Neural cell (in vitro differentiated cells): ENCODE data around the gene MYOD1. TPM values are rescaled to one million over a fixed set of nuclear protein-coding genes. Genes with fewer than 3 reads are reported as not detected.

Experiments
- H2AFZ ChIP-seq: fragments of 200-600, 300-800 bp; sonication (generic), shearing (Covaris generic); 2 replicates; pipeline ENCODE4 v1.6.0; 2014; ENCODE audit warnings: low read depth, mild to moderate bottlenecking, antibody characterized with exemption, low read length, moderate library complexity
- H3F3A ChIP-seq: fragments of 200-600 bp; shearing (Covaris generic); 2 replicates; pipeline ENCODE4 v1.6.1; 2016; ENCODE audit warnings: mild to moderate bottlenecking, moderate library complexity, mixed read lengths, antibody characterized with exemption, low read length; ENCODE audit not compliant: insufficient read depth, poor library complexity, severe bottlenecking
- H3K27ac ChIP-seq: fragments of 200-600, 300-800 bp; sonication (generic), shearing (Covaris generic); 2 replicates; pipeline ENCODE4 v1.5.1; 2014; ENCODE audit warnings: mild to moderate bottlenecking, low read length, moderate library complexity
- H3K27me3 ChIP-seq: fragments of 300-800, 200-600 bp; sonication (generic), shearing (Covaris generic); 2 replicates; pipeline ENCODE4 v1.6.0; 2014; ENCODE audit warnings: mild to moderate bottlenecking, low read depth, low read length, moderate library complexity; ENCODE audit not compliant: insufficient read depth
- H3K36me3 ChIP-seq: fragments of 300-800, 200-600 bp; sonication (generic), shearing (Covaris generic); 2 replicates; pipeline ENCODE4 v1.5.1; 2014; ENCODE audit warnings: mild to moderate bottlenecking, antibody characterized with exemption, low read length, moderate library complexity; ENCODE audit not compliant: insufficient read depth
- H3K4me2 ChIP-seq: fragments of 300-800, 200-600 bp; sonication (generic), shearing (Covaris generic); 2 replicates; pipeline ENCODE4 v1.6.0; 2014; ENCODE audit warnings: mild to moderate bottlenecking, low read length
- H3K4me3 ChIP-seq: fragments of 300-800, 200-600 bp; sonication (generic), shearing (Covaris generic); 2 replicates; pipeline ENCODE4 v1.5.1; 2014; ENCODE audit warnings: mild to moderate bottlenecking, low read length, moderate library complexity
- H3K79me2 ChIP-seq: fragments of 200-600 bp; shearing (Covaris generic); replicated peaks from 2 replicates; pipeline ENCODE4 v1.6.0; 2014; ENCODE audit warnings: mild to moderate bottlenecking, low read length, moderate library complexity; ENCODE audit not compliant: insufficient read depth
- H3K9ac ChIP-seq: fragments of 300-800, 200-600 bp; sonication (generic), shearing (Covaris generic); 2 replicates; pipeline ENCODE4 v1.6.1; 2016; ENCODE audit warnings: mild to moderate bottlenecking, low read length, mixed read lengths
- H3K9me2 ChIP-seq: fragments of 200-600 bp; shearing (Covaris generic); 2 replicates; pipeline ENCODE4 v1.6.1; 2016; ENCODE audit warnings: mild to moderate bottlenecking, low read length, mixed read lengths; ENCODE audit not compliant: insufficient read depth
- H3K9me3 ChIP-seq: fragments of 200-600, 300-800 bp; sonication (generic), shearing (Covaris generic); 2 replicates; pipeline ENCODE4 v1.6.1; 2016; ENCODE audit warnings: mild to moderate bottlenecking, mixed run types, low read length, moderate library complexity, mixed read lengths
- H4K20me1 ChIP-seq: fragments of 200-600 bp; shearing (Covaris generic); 2 replicates; pipeline ENCODE4 v1.6.1; 2016; ENCODE audit warnings: mild to moderate bottlenecking, mixed run types; ENCODE audit not compliant: insufficient read depth
- CTCF ChIP-seq: fragments of 450-650 bp; IDR thresholded peaks from 2 replicates; pipeline ENCODE4 v1.5.1; 2014; ENCODE audit warnings: antibody characterized with exemption, mild to moderate bottlenecking, moderate library complexity; ENCODE audit not compliant: poor library complexity, severe bottlenecking
- EP300 ChIP-seq: fragments of 450-650 bp; conservative IDR thresholded peaks from 2 replicates; pipeline ENCODE4 v1.6.1; 2014; ENCODE audit warnings: antibody characterized with exemption, mild to moderate bottlenecking, moderate library complexity; ENCODE audit not compliant: poor library complexity, severe bottlenecking
- EZH2 ChIP-seq: fragments of 200-600, 300-800 bp; shearing (Covaris generic), sonication (generic); IDR thresholded peaks from 2 replicates; pipeline ENCODE4 v1.6.1; 2014; ENCODE audit warnings: antibody characterized with exemption, low read length, borderline replicate concordance, mild to moderate bottlenecking; ENCODE audit not compliant: insufficient read depth, poor library complexity, severe bottlenecking
- MXI1 ChIP-seq: fragments of 450-650 bp; conservative IDR thresholded peaks from 2 replicates; pipeline ENCODE4 v1.6.1; 2014; ENCODE audit warnings: antibody characterized with exemption, mild to moderate bottlenecking; ENCODE audit not compliant: poor library complexity, severe bottlenecking
- POLR2AphosphoS5 ChIP-seq: IDR thresholded peaks from 2 replicates; pipeline ENCODE4 v1.6.1; 2012
- RAD21 ChIP-seq: fragments of 450-650 bp; conservative IDR thresholded peaks from 2 replicates; pipeline ENCODE4 v1.6.1; 2014; ENCODE audit warnings: antibody characterized with exemption, mild to moderate bottlenecking, moderate library complexity
- REST ChIP-seq: IDR thresholded peaks from 2 replicates; pipeline ENCODE4 v1.6.1; 2012; ENCODE audit warnings: borderline replicate concordance
- SMC3 ChIP-seq: fragments of 450-650 bp; conservative IDR thresholded peaks from 2 replicates; pipeline ENCODE4 v1.6.1; 2014; ENCODE audit warnings: antibody characterized with exemption, mild to moderate bottlenecking, moderate library complexity; ENCODE audit not compliant: poor library complexity
- TAF1 ChIP-seq: IDR thresholded peaks from 2 replicates; pipeline ENCODE4 v1.6.1; 2012; ENCODE audit warnings: low read depth
- polyA plus RNA-seq: library from polyadenylated mRNA; depleted of rRNA; stranded (reverse); fragments of >200 nt; gene quantifications from 2 replicates; pipeline ENCODE4 v1.2.3, GENCODE V29; 2014

MYOD1 gene
- polyA plus RNA-seq, 1 donor from 2014 or later = not detected

- Histone ChIP-seq H3K4me3 (no peak overlapping the region), H3K36me3 (no peaks in the 10 kb centered on the region), H3K9me2 (no peaks in the 10 kb centered on the region), H3K9me3 (no peaks in the 10 kb centered on the region), H3K4me2 (no peak overlapping the region), H2AFZ (no peak overlapping the region), H3K9ac (no peak overlapping the region), H3K79me2 (peaks cover 10% of the 10 kb centered on the region), H3K27ac (no peak overlapping the region), H3K27me3 (no peaks in the 10 kb centered on the region), H4K20me1 (no peaks in the 10 kb centered on the region), H3F3A (no peaks in the 10 kb centered on the region)
- no peak for TF ChIP-seq TAF1
- no peak for TF ChIP-seq CTCF
- TF ChIP-seq MXI1 = no peak
- TF ChIP-seq REST = no peak
- TF ChIP-seq SMC3 = no peak
- TF ChIP-seq POLR2AphosphoS5 = no peak
These were observed 29.7 kb downstream of the MYOD1 start for GRCh38 chr11:17748761-17749721.

GRCh38 chr11:17750013-17750800 lies 30.8 kb downstream of the MYOD1 start:
- TF ChIP-seq MXI1 (no peak), EZH2 (no peak), RAD21 (no peak), EP300 (no peak), CTCF (no peak), TAF1 (no peak), SMC3 (no peak), REST (no peak), POLR2AphosphoS5 (no peak)
- Histone ChIP-seq H3K4me3 (no peak overlapping the region), H4K20me1 (no peaks in the 10 kb centered on the region), H2AFZ (no peak overlapping the region), H3K27me3 (no peaks in the 10 kb centered on the region), H3K27ac (no peak overlapping the region), H3K9me2 (no peaks in the 10 kb centered on the region), H3K4me2 (no peak overlapping the region), H3K9ac (no peak overlapping the region), H3F3A (no peaks in the 10 kb centered on the region), H3K79me2 (peaks cover 10% of the 10 kb centered on the region), H3K9me3 (no peaks in the 10 kb centered on the region), H3K36me3 (no peaks in the 10 kb centered on the region)
